Measurements from ENCODE around the gene RNF113B.

The RNF113B gene

GRCh38 chr13:98141091-98141490 is 36.0 kb downstream of the RNF113B start:
- H3K4me3 ChIP-seq (ENCODE audit: insufficient read length, low read depth) = no peak overlapping the region
- H3K9me3 ChIP-seq (ENCODE audit: insufficient read depth, low read length) = no peaks in the 10 kb centered on the region
- TF ChIP-seq SUZ12 (IDR thresholded peaks at IDR 0.05; ENCODE audit: extremely low read depth, insufficient read depth, insufficient read length) (no peak), YY1 (IDR thresholded peaks at IDR 0.05; ENCODE audit: insufficient read depth, insufficient read length) (no peak), ZNF274 (IDR thresholded peaks at IDR 0.05; ENCODE audit: low read depth, low read length) (no peak)
- no peaks in the 10 kb centered on the region for H3K36me3 ChIP-seq (ENCODE audit: insufficient read depth, insufficient read length, low read length)
- peaks cover 19% of the 10 kb centered on the region for H3K27me3 ChIP-seq (ENCODE audit: insufficient read depth, insufficient read length)
- H3K9ac ChIP-seq (ENCODE audit: insufficient read length, low read depth) = no peak overlapping the region
- H3K4me1 ChIP-seq (ENCODE audit: insufficient read depth, insufficient read length) = peaks cover 4% of the 10 kb centered on the region
- DNase-seq (ENCODE audit: low read depth, low spot score) = no peak

DNA sequence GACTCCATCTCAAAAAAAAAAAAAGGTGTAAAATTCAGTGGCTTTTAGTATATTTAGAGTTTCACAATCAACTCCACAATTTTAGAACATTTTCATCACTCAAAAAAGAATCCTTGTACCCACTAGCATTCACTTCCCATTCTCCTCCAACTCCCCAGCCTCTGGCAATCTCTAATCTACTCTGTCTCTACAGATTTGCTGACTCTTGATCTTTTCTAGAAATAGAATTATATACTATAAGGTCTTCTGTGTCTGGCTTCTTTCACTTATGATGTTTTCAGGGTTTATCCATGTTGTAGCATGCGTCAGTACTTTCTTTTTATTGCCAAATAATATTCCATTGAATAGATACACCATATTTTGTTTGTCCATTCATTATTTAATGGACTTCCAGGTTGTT is 42.2 kb downstream of the RNF113B start:
- Histone ChIP-seq H3K4me1 (ENCODE audit: insufficient read depth, insufficient read length) (no peaks in the 10 kb centered on the region), H3K36me3 (ENCODE audit: insufficient read depth, insufficient read length, low read length) (no peaks in the 10 kb centered on the region), H3K9me3 (ENCODE audit: insufficient read depth, low read length) (no peaks in the 10 kb centered on the region), H3K27me3 (ENCODE audit: insufficient read depth, insufficient read length) (no peaks in the 10 kb centered on the region), H3K4me3 (ENCODE audit: insufficient read length, low read depth) (no peak overlapping the region), H3K9ac (ENCODE audit: insufficient read length, low read depth) (no peak overlapping the region)
- DNase-seq (ENCODE audit: low read depth, low spot score) = no peak
- TF ChIP-seq YY1 (IDR thresholded peaks at IDR 0.05; ENCODE audit: insufficient read depth, insufficient read length) (no peak), ZNF274 (IDR thresholded peaks at IDR 0.05; ENCODE audit: low read depth, low read length) (no peak), SUZ12 (IDR thresholded peaks at IDR 0.05; ENCODE audit: extremely low read depth, insufficient read depth, insufficient read length) (no peak)

DNA sequence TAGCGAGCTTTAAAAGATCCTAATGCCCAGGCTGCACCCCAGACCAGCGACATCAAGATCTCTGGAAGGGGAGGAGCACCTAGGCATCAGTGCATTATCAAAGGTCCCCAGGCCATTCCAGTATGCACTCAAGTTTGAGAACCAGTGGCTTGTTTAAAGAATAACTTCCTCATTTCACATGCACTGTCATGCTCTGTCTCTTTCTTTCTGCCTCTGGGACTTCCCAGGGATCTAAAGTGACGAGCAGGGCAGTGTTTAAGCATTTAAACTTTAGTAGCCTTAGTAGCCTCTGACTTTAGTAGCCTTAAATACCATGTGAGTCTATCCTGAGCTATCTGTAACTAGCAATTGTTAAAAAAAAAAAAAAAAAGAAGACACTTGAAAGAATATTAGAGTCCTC is 43.1 kb downstream of the RNF113B start:
- DNase-seq (ENCODE audit: low read depth, low spot score) = no peak
- no peak for TF ChIP-seq YY1 (IDR thresholded peaks at IDR 0.05; ENCODE audit: insufficient read depth, insufficient read length)
- no peak for TF ChIP-seq ZNF274 (IDR thresholded peaks at IDR 0.05; ENCODE audit: low read depth, low read length)
- no peak for TF ChIP-seq SUZ12 (IDR thresholded peaks at IDR 0.05; ENCODE audit: extremely low read depth, insufficient read depth, insufficient read length)
- H3K4me3 ChIP-seq (ENCODE audit: insufficient read length, low read depth) = no peak overlapping the region
- no peaks in the 10 kb centered on the region for H3K36me3 ChIP-seq (ENCODE audit: insufficient read depth, insufficient read length, low read length)
- H3K4me1 ChIP-seq (ENCODE audit: insufficient read depth, insufficient read length) = no peaks in the 10 kb centered on the region
- H3K9ac ChIP-seq (ENCODE audit: insufficient read length, low read depth) = no peak overlapping the region
- no peaks in the 10 kb centered on the region for H3K9me3 ChIP-seq (ENCODE audit: insufficient read depth, low read length)
- no peaks in the 10 kb centered on the region for H3K27me3 ChIP-seq (ENCODE audit: insufficient read depth, insufficient read length)

DNA sequence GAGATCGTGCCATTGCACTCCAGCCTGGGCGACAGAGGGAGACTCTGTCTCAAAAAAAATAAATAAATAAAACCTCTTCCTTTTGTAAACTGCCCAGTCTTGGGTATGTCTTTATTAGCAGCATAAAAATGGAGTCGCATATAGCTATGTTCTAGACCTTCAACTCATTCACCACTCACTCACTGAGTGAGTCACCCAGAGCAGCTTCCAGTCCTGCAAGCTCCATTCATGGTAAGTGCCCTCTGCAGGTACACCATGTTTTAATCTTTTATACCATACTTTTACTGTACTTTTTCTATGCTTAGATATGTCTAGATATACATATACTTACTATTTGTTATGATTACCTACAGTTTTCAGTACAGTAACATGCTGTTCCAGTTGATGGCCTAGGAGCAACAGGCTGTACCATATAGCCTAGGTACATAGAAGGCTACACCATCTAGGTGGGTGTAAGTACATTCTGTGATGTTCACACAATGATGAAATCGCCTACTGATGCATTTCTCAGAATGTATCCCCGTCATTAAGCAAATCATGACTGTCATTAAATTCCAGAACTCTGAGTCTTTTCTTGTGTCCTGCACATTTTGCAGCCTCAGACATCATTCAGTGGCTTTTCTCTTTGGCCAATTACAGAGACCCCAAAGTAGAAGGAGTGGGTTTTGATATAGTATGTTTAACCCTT is 47.9 kb downstream of the RNF113B start:
- Histone ChIP-seq H3K36me3 (ENCODE audit: insufficient read depth, insufficient read length, low read length) (no peaks in the 10 kb centered on the region), H3K9me3 (ENCODE audit: insufficient read depth, low read length) (no peaks in the 10 kb centered on the region), H3K4me1 (ENCODE audit: insufficient read depth, insufficient read length) (no peaks in the 10 kb centered on the region), H3K27me3 (ENCODE audit: insufficient read depth, insufficient read length) (no peaks in the 10 kb centered on the region), H3K4me3 (ENCODE audit: insufficient read length, low read depth) (no peak overlapping the region), H3K9ac (ENCODE audit: insufficient read length, low read depth) (no peak overlapping the region)
- TF ChIP-seq SUZ12 (IDR thresholded peaks at IDR 0.05; ENCODE audit: extremely low read depth, insufficient read depth, insufficient read length) (no peak), ZNF274 (IDR thresholded peaks at IDR 0.05; ENCODE audit: low read depth, low read length) (no peak), YY1 (IDR thresholded peaks at IDR 0.05; ENCODE audit: insufficient read depth, insufficient read length) (no peak)
- DNase-seq (ENCODE audit: low read depth, low spot score) = no peak
